HUES64 (cell line): ENCODE data around the gene PLCB1.
"Not testable (repeated sequence)": the region's sequence is repeated elsewhere in the genome, so short reads cannot be mapped to it uniquely, and the experiment has no call there.

Source experiments
- H3K27ac ChIP-seq: 2 replicates; pipeline ENCODE4 v1.7.0; 2013; ENCODE audit warnings: low read depth, low read length, inconsistent platforms
- H3K27me3 ChIP-seq: 2 replicates; pipeline ENCODE4 v1.6.1; 2013; ENCODE audit warnings: mild to moderate bottlenecking, low read length; ENCODE audit not compliant: insufficient read depth
- H3K36me3 ChIP-seq: 2 replicates; pipeline ENCODE4 v1.6.1; 2013; ENCODE audit warnings: mild to moderate bottlenecking, low read length; ENCODE audit not compliant: insufficient read depth
- H3K4me1 ChIP-seq: 2 replicates; pipeline ENCODE4 v1.6.1; 2013; ENCODE audit warnings: mild to moderate bottlenecking, low read length, moderate library complexity; ENCODE audit not compliant: insufficient read depth
- H3K4me3 ChIP-seq: 2 replicates; pipeline ENCODE4 v1.5.1; 2013; ENCODE audit warnings: mild to moderate bottlenecking, low read length, moderate library complexity
- H3K9ac ChIP-seq: 2 replicates; pipeline ENCODE4 v1.6.1; 2013; ENCODE audit warnings: mild to moderate bottlenecking, low read depth, low read length
- H3K9me3 ChIP-seq: 2 replicates; pipeline ENCODE4 v1.6.1; 2013; ENCODE audit warnings: low read depth, low read length; ENCODE audit not compliant: insufficient read depth
- WGBS: fragments of 150-250, 120-280 bp; methylation state at CpG from one replicate; pipeline ENCODE4 v1.1.7; 2013; ENCODE audit warnings: missing lambda C conversion rate; 5-methylcytosine and 5-hydroxymethylcytosine counted together

PLCB1 gene

DNA sequence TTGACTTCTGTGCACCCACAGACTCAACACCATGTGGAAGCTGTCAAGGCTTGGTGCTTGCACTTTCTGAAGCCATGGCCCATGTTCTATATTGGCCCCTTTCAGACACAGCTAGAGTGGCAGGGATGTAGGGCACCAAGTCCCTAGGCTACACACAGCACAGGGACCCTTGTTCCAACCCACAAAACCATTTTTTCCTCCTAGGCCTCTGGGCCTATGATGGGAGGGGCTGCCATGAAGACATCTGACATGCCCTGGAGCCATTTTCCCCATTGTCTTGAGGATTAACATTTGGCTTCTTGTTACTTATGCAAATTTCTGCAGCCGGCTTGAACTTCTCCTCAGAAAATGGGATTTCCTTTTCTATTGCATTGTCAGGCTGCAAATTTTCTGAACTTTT lies 27.2 kb downstream of the PLCB1 start:
- H3K4me1 ChIP-seq, H3K27me3 ChIP-seq, H3K27ac ChIP-seq, H3K9ac ChIP-seq, H3K4me3 ChIP-seq, H3K36me3 ChIP-seq: not testable (repeated sequence)
- peaks cover 19% of the 10 kb centered on the region for H3K9me3 ChIP-seq
- WGBS: 96% methylated on average over 1 of the region's 1 CpG

DNA sequence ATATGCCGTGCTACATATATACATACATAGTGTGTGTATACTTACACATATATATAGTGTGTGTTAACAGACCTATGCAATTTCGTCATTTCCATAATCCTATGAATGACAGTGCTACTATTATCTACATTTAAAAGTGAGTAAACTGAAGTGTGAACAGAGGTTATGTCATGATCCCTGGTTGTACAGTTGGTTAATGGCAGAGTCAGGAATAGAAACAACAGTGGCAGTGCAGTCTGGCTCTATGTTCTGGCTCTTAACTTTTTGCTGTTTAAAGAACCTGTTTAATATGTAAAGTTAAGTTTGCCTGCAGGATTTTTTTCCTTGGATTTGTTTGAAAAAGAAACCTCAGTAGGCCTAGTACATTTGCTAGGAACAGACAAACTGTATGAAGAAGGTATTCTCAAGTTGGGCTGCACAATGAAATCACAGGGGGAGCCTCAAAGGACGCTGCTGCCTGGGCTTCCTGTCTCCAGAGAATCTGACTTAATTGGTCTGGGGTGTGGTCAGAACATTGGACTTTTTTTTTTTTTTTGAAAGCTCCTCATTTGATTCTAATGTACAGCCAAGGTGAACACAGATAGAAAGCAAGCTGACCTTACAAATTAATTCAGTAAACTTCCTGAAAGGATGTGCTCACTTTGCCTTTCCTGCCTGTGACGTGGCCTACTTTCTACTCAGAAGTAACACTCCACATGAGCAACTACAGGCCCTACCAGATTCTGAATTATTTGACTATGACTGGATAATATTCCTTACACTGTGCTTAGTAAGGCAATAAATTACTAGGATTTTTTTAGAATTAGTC lies 29.4 kb downstream of the PLCB1 start:
- no peaks in the 10 kb centered on the region for H3K36me3 ChIP-seq
- 89% methylated on average over 2 of the region's 4 CpGs for WGBS
- H3K4me1 ChIP-seq: no peaks in the 10 kb centered on the region
- no peak overlapping the region for H3K9ac ChIP-seq
- H3K4me3 ChIP-seq: no peak overlapping the region
- H3K27me3 ChIP-seq: no peaks in the 10 kb centered on the region
- no peak overlapping the region for H3K27ac ChIP-seq
- H3K9me3 ChIP-seq: peaks cover 19% of the 10 kb centered on the region

DNA sequence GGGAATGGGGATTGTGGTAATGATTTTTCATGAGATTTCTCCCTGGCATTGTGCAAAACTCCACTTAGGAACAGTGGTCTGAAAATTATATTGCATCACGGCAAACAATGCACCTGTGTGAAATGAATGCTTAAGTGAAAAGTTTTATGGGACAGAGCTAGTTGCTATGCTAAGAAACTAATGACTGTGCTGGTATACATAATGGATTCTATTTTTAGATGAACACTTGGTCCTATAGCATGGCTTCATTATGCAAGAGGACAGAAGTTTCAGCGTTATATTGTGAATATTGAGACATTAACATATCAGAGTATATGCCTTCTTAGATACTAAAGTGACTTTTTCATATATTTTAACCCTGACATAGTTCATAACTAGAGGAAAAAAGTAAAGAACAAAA lies 30.5 kb downstream of the PLCB1 start:
- no peak overlapping the region for H3K4me3 ChIP-seq
- H3K4me1 ChIP-seq: no peaks in the 10 kb centered on the region
- no peak overlapping the region for H3K27ac ChIP-seq
- H3K36me3 ChIP-seq: no peaks in the 10 kb centered on the region
- H3K9me3 ChIP-seq: peaks cover 19% of the 10 kb centered on the region
- 98% methylated on average over 1 of the region's 2 CpGs for WGBS
- no peaks in the 10 kb centered on the region for H3K27me3 ChIP-seq
- H3K9ac ChIP-seq: no peak overlapping the region

DNA sequence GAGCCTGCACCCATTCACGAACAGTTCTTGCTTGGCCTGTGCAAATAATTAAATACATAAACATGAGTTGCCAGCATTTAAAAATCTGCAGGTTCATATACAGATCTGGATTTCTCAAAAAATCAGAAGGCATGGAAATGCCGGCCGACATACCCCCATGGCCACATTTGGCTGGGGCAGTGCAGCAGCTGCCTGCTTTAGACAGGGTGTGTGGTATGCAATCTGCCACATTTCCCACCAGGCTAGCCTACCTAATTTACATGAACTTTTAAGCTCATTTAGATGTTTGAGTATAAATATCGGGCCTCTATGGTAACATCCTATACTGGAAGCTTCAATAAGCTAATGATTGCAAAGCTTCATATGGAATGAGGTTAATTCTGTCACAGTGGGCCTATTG lies 31.5 kb downstream of the PLCB1 start:
- Histone ChIP-seq H3K4me3 (no peak overlapping the region), H3K9ac (no peak overlapping the region), H3K9me3 (peaks cover 11% of the 10 kb centered on the region), H3K4me1 (no peaks in the 10 kb centered on the region), H3K36me3 (no peaks in the 10 kb centered on the region), H3K27ac (no peak overlapping the region), H3K27me3 (no peaks in the 10 kb centered on the region)
- WGBS: 97% methylated on average over 4 of the region's 4 CpGs

DNA sequence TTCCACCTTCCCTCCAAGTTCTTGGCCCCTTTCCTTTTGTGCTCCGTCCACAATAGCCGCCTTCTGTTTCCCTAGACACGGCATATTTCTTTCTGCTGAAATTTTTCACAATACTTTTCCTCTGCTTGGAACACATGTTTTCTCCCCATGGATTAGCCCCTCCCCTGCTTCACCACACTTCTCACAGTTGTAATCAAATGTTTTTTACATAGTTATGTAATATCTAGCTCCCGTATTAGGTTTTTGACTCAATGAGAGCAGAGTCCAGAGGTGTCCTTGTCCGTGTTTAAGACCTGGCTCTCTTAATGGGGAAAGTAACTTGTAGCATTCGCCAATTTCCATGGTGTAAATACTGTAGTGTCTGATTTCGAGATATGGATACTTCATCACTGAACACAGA lies 34.7 kb downstream of the PLCB1 start:
- 95% methylated on average over 7 of the region's 7 CpGs for WGBS
- H3K27ac ChIP-seq: no peak overlapping the region
- H3K9me3 ChIP-seq: no peaks in the 10 kb centered on the region
- H3K4me1 ChIP-seq: no peaks in the 10 kb centered on the region
- H3K4me3 ChIP-seq: no peak overlapping the region
- H3K27me3 ChIP-seq: no peaks in the 10 kb centered on the region
- no peak overlapping the region for H3K9ac ChIP-seq
- H3K36me3 ChIP-seq: no peaks in the 10 kb centered on the region

DNA sequence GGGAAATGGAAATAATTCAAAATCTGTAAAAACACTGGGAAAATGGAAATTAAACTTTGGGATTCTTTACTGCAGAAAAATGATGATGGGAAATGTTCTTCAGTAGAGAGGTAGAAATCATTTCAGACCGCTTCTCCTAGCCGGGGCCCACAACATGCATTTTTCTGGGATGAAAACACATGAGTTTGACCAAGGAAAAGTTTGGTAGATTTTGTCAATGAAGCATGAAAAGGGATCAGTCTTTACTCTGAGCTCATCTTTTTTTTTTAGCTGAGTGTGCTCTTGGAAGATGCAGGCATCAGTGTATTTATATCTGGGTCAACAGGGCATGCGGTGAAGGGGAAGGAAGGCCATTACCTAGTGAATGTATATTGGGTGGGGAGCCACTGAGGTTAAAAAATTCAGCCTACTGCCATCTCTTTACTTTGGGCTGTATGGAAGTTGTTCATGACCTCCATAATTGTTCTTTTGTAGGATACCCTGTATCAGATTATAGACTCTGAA lies 36.8 kb downstream of the PLCB1 start:
- WGBS: 94% methylated on average over 3 of the region's 3 CpGs
- no peak overlapping the region for H3K9ac ChIP-seq
- H3K36me3 ChIP-seq: no peaks in the 10 kb centered on the region
- H3K9me3 ChIP-seq: no peaks in the 10 kb centered on the region
- no peak overlapping the region for H3K27ac ChIP-seq
- no peaks in the 10 kb centered on the region for H3K4me1 ChIP-seq
- H3K27me3 ChIP-seq: no peaks in the 10 kb centered on the region
- no peak overlapping the region for H3K4me3 ChIP-seq

DNA sequence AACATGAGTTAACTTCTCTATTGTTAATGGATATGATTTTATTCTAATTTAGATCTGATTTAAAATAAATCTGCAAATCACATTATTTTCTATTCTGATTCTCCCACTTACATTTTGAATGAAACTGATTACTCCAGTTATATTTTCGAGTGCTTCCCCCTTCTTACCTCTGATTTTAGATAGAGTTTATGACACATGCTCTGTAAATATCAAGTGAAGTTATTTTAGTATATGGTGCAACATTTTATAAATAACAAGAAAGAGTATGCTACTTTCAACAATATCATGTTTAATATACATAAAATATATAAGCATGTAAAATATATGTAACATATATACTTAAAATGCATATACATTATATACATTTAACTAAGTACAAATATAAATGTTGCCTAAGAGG lies 38.9 kb downstream of the PLCB1 start:
- Histone ChIP-seq H3K4me3 (no peak overlapping the region), H3K9me3 (no peaks in the 10 kb centered on the region)

DNA sequence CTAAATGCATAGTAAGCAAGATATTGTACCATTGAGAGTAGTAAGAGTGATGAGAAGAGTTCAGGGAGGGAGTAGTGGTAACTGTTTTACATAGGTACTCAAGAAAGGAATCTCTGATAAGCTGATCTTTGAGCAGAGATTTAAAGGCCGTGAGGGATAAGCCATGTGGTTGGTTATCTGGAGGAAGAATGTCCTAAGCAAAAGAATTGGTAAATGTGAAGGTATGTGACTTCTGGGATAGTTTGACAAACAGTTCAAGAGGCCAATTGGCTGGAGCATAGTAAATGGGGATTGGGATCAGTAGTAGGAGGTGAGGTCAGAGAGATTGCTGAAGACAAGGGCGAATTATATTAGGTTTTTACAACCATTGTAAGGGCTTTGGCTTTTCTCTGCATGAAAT lies 40.1 kb downstream of the PLCB1 start:
- no peak overlapping the region for H3K4me3 ChIP-seq
- no peak overlapping the region for H3K27ac ChIP-seq
- H3K36me3 ChIP-seq: no peaks in the 10 kb centered on the region
- H3K9ac ChIP-seq: no peak overlapping the region
- H3K4me1 ChIP-seq: peaks cover 3% of the 10 kb centered on the region; the same call in 1 of the 2 replicates
- 82% methylated on average over 2 of the region's 2 CpGs for WGBS
- H3K9me3 ChIP-seq: no peaks in the 10 kb centered on the region
- no peaks in the 10 kb centered on the region for H3K27me3 ChIP-seq

More for the DNA sequence above, 38.9 kb downstream of the PLCB1 start:
- no peaks in the 10 kb centered on the region for H3K36me3 ChIP-seq
- H3K9ac ChIP-seq: no peak overlapping the region
- H3K27me3 ChIP-seq: no peaks in the 10 kb centered on the region
- whole genome bisulfite sequencing: 100% methylated on average over 1 of the region's 1 CpG
- H3K4me1 ChIP-seq: peaks cover 3% of the 10 kb centered on the region; the same call in 1 of the 2 replicates
- no peak overlapping the region for H3K27ac ChIP-seq

DNA sequence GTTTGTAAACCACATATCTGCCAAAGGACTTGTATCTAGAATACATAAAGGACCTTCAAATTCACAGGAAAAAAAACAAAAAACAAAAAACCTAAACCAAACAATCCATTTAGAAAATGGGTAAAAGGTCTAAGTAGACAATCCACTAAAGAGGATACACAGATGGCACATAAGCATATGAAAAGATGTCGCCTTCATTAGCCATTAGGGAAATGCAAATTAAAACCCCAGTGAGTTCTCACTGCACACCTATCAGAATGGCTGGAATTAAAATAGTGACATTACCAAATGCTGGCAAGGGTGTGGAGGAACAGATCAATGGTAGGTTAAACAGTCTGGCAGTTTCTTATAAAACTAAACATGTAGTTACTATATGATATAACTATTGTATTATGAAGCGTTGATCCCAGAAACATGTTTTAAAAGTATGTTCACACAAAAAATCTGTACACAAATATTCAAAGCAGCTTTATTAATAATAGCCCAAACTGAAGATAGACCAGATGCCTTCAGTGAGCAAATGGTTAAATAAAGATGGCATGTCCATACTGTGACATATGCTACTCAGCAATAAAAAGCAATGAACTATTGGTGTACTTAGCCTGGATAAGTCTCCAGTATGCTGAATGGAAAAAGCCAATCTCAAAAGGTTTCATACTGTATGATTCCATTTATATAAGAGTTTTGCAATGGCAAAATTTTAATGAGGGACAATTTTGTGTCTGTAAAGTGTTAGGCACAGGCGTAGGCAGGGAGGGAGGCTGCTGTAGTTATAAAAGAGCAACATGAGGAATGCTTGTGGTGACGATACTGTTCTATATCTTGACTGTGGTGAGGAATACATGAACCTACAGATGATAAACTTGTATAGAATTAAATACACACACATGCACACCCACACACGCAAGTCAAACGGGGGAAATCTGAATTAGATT lies 43.9 kb downstream of the PLCB1 start:
- Histone ChIP-seq H3K27ac (no peak overlapping the region), H3K4me3 (no peak overlapping the region), H3K9ac (no peak overlapping the region), H3K27me3 (no peaks in the 10 kb centered on the region), H3K4me1 (peaks cover 3% of the 10 kb centered on the region; the same call in 1 of the 2 replicates), H3K9me3 (no peaks in the 10 kb centered on the region), H3K36me3 (no peaks in the 10 kb centered on the region)
- 91% methylated on average over 3 of the region's 6 CpGs for WGBS

DNA sequence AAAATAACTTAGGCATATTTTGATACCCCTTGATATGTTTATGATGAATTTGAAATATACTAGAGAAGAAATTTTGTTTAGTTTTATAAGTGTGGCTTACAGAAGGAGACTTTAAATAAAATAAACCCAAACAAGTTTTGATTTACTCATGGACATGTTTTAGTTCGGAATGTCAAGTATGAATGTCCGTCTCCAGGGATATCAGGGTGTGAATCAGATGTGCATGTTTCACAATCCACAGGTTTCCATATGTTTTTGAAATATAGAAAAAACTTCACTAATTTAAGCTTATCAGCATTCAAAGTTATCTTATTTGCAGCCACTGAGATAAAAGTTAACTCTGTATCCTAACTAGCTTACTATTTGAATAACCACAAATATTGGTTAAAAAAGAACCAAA lies 51.5 kb downstream of the PLCB1 start:
- Histone ChIP-seq H3K27ac (no peak overlapping the region), H3K27me3 (no peaks in the 10 kb centered on the region), H3K9ac (no peak overlapping the region), H3K9me3 (no peaks in the 10 kb centered on the region), H3K4me1 (no peaks in the 10 kb centered on the region), H3K4me3 (no peak overlapping the region), H3K36me3 (no peaks in the 10 kb centered on the region)
- 100% methylated on average over 2 of the region's 2 CpGs for WGBS

DNA sequence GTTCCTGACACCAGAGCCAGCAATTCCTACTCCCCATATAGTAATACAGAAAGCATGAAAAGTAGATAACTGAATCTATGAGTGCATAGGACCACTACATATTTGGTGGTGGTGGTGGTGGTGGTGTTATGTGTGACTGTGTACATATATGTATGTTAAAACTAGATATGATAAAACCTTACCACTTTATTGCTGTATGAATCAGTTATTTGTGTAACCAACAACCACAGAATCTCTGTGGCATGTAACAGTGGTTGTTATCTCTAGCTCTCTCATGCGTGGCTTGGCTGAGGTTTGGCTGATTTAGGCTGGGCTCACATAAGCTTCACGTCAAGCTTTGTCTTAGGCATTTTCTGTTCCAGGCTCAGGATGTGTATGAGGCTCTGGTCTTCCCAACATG lies 55.7 kb downstream of the PLCB1 start:
- no peaks in the 10 kb centered on the region for H3K4me1 ChIP-seq
- H3K36me3 ChIP-seq: no peaks in the 10 kb centered on the region
- no peaks in the 10 kb centered on the region for H3K27me3 ChIP-seq
- WGBS: 94% methylated on average over 2 of the region's 2 CpGs
- H3K27ac ChIP-seq: no peak overlapping the region
- H3K9me3 ChIP-seq: no peaks in the 10 kb centered on the region
- H3K4me3 ChIP-seq: no peak overlapping the region
- no peak overlapping the region for H3K9ac ChIP-seq
